ENCODE measurements around the gene EIF4B. TPM values are rescaled to one million over a fixed set of nuclear protein-coding genes. Genes with fewer than 3 reads are reported as not detected.

EIF4B gene
- total RNA-seq, 1 experiment from 2014 or later: 393 TPM

DNA sequence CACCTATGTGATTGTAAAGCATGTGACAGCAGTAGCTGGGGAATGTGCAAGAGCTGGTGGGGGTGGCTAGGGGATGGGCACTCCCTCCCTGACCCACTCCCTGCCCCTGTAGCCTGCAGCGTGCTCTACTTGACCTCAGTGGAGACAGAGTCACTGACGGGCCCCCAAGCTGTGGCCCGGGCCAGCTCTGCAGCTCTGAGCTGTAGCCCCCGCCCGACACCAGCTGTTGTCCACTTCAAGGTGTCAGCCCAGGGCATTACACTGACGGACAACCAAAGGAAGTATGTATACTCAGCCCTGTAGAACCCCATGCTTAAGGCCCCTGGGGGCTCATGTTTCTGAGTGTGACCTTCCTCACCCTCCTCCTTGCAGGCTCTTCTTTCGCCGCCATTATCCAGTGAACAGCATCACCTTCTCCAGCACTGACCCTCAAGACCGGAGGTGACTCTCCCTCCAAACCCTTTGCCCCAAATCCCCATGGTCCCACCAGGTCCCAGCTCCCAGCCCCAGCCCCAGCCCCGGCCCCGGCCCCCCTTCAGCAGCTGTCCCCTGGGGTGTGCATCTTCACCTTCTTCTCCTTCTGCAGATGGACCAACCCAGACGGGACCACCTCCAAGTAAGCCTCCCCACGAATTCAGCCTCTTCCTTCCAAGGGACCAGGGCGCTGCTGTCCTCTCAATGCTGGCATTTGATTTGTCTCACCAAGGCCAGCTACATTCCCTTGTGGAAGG, 56.9 kb downstream of the EIF4B start:
- no peaks in the 10 kb centered on the region for H3K9me3 ChIP-seq (ENCODE audit: low read depth, low read length, poor library complexity, severe bottlenecking)
- H3K4me3 ChIP-seq (ENCODE audit: low read depth, low read length, poor library complexity, severe bottlenecking): no peak overlapping the region
- peaks cover 13% of the 10 kb centered on the region for H3K36me3 ChIP-seq (ENCODE audit: insufficient read depth, low read length, poor library complexity, severe bottlenecking)
- BruUV-seq (replicated peaks): no TSS peak
- H3K27ac ChIP-seq (ENCODE audit: low read depth, low read length, poor library complexity, severe bottlenecking): no peak overlapping the region
- no peaks in the 10 kb centered on the region for H3K27me3 ChIP-seq (replicated peaks; ENCODE audit: insufficient read depth, low read depth, low read length, poor library complexity)
- TF ChIP-seq EZH2 (IDR thresholded peaks at IDR 0.05; ENCODE audit: borderline replicate concordance, low read depth, low read length, poor library complexity, severe bottlenecking): no peak
- TF ChIP-seq, protein P1, sequence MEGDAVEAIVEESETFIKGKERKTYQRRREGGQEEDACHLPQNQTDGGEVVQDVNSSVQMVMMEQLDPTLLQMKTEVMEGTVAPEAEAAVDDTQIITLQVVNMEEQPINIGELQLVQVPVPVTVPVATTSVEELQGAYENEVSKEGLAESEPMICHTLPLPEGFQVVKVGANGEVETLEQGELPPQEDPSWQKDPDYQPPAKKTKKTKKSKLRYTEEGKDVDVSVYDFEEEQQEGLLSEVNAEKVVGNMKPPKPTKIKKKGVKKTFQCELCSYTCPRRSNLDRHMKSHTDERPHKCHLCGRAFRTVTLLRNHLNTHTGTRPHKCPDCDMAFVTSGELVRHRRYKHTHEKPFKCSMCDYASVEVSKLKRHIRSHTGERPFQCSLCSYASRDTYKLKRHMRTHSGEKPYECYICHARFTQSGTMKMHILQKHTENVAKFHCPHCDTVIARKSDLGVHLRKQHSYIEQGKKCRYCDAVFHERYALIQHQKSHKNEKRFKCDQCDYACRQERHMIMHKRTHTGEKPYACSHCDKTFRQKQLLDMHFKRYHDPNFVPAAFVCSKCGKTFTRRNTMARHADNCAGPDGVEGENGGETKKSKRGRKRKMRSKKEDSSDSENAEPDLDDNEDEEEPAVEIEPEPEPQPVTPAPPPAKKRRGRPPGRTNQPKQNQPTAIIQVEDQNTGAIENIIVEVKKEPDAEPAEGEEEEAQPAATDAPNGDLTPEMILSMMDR (conservative IDR thresholded peaks at IDR 0.05; ENCODE audit: low read depth, low read length): no peak
- H3K4me1 ChIP-seq (ENCODE audit: insufficient read depth, low read length, poor library complexity, severe bottlenecking): no peaks in the 10 kb centered on the region
- POLR2A ChIA-PET (ENCODE audit: low non-redundant PET): no interaction called here
- no peak for DNase-seq (ENCODE audit: low spot score)
- intact Hi-C loops (cut with micrococcal nuclease; ENCODE audit: unreplicated experiment): no loop called here
- CTCF ChIA-PET: interaction anchor here (0.6 kb wide), 1 partner anchor 68 kb away, joined by 4 read pairs; no protein-coding TSS in a partner anchor

DNA sequence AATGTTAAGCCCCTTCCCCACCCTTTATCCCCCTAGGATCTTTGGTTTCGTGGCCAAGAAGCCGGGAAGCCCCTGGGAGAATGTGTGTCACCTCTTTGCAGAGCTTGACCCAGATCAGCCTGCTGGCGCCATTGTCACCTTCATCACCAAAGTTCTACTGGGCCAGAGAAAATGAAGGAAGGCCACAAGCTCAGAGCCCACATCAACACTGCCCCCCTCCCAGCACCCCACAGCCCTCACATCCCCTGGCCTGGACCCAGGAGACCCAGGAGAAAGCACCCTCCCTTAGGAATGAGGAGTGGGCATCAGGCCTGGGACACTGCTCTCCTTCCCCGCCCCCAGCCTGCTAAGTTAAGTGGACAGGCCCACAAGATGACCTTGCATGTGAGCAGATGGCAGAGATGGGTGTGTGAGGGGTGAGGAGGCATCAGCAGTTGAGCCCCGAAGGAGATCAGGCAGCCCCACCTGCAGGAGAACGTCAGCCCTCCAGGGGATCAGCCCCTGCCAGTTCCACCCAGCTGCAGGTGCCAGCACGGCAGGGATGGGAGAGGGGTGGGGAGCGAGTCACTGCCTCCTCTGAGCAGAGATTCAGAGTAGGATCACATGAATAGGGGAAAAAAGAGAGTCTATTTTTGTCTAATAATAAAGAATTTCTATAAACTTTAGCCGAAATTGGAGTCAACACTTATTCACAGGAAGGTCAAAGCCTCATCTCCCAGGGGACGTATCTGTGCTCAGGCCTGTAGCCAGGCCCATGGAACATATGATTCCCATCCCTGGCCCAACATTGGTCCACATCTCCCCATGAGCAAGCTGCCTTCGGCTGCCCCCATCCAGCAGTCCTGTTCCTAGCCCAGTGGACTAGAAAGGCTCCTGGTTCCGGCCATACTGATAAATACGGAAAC, 57.7 kb downstream of the EIF4B start:
- CTCF ChIA-PET: interaction anchor here (0.6 to 3.0 kb wide), 3 partner anchors 68 to 444 kb away, joined by 3 to 14 read pairs (median 4); no protein-coding TSS in a partner anchor
- no peaks in the 10 kb centered on the region for H3K4me1 ChIP-seq (ENCODE audit: insufficient read depth, low read length, poor library complexity, severe bottlenecking)
- no peaks in the 10 kb centered on the region for H3K27me3 ChIP-seq (replicated peaks; ENCODE audit: insufficient read depth, low read depth, low read length, poor library complexity)
- intact Hi-C loops (cut with micrococcal nuclease; ENCODE audit: unreplicated experiment): no loop called here
- H3K36me3 ChIP-seq (ENCODE audit: insufficient read depth, low read length, poor library complexity, severe bottlenecking): peaks cover 13% of the 10 kb centered on the region
- H3K4me3 ChIP-seq (ENCODE audit: low read depth, low read length, poor library complexity, severe bottlenecking): no peak overlapping the region
- no TSS peak for BruUV-seq (replicated peaks)
- TF ChIP-seq, protein P1 (conservative IDR thresholded peaks at IDR 0.05; ENCODE audit: low read depth, low read length): no peak
- TF ChIP-seq EZH2 (IDR thresholded peaks at IDR 0.05; ENCODE audit: borderline replicate concordance, low read depth, low read length, poor library complexity, severe bottlenecking): no peak
- POLR2A ChIA-PET (ENCODE audit: low non-redundant PET): no interaction called here
- no peak for DNase-seq (ENCODE audit: low spot score)
- no peaks in the 10 kb centered on the region for H3K9me3 ChIP-seq (ENCODE audit: low read depth, low read length, poor library complexity, severe bottlenecking)
- H3K27ac ChIP-seq (ENCODE audit: low read depth, low read length, poor library complexity, severe bottlenecking): no peak overlapping the region

GRCh38 chr12:53064613-53065436, 58.6 kb downstream of the EIF4B start:
- Histone ChIP-seq H3K36me3 (ENCODE audit: insufficient read depth, low read length, poor library complexity, severe bottlenecking) (peaks cover 13% of the 10 kb centered on the region), H3K27me3 (replicated peaks; ENCODE audit: insufficient read depth, low read depth, low read length, poor library complexity) (no peaks in the 10 kb centered on the region), H3K4me1 (ENCODE audit: insufficient read depth, low read length, poor library complexity, severe bottlenecking) (no peaks in the 10 kb centered on the region), H3K4me3 (ENCODE audit: low read depth, low read length, poor library complexity, severe bottlenecking) (no peak overlapping the region), H3K9me3 (ENCODE audit: low read depth, low read length, poor library complexity, severe bottlenecking) (no peaks in the 10 kb centered on the region), H3K27ac (ENCODE audit: low read depth, low read length, poor library complexity, severe bottlenecking) (no peak overlapping the region)
- BruUV-seq (replicated peaks): no TSS peak
- no peak for DNase-seq (ENCODE audit: low spot score)
- TF ChIP-seq EZH2 (IDR thresholded peaks at IDR 0.05; ENCODE audit: borderline replicate concordance, low read depth, low read length, poor library complexity, severe bottlenecking): no peak
- TF ChIP-seq, protein P1 (conservative IDR thresholded peaks at IDR 0.05; ENCODE audit: low read depth, low read length): no peak
- POLR2A ChIA-PET (ENCODE audit: low non-redundant PET): interaction anchor here (1.3 kb wide), 1 partner anchor 34 kb away, joined by 3 read pairs; no protein-coding TSS in a partner anchor
- CTCF ChIA-PET: interaction anchor here (0.6 to 3.0 kb wide), 7 partner anchors 14 to 443 kb away, joined by 3 to 62 read pairs (median 5); partner anchors contain the start of genes IGFBP6 and SPRYD3
- intact Hi-C loops (cut with micrococcal nuclease; ENCODE audit: unreplicated experiment): loop anchor here (5.0 kb wide), 1 partner anchor 117 kb away; the partner anchor contains the start of genes CSAD and ZNF740

Measured in A673 (cell line).